GM19467 (cell line): ENCODE results near the gene NFATC1.
"Not testable (repeated sequence)": the region's sequence is repeated elsewhere in the genome, so short reads cannot be mapped to it uniquely, and the experiment has no call there.

Experiments
- ATAC-seq: cut with Tn5 transposase; IDR thresholded peaks from one replicate; pipeline ENCODE4 v1.9.1; 2021; ENCODE audit warnings: mild to moderate bottlenecking, moderate library complexity; ENCODE audit not compliant: unreplicated experiment

NFATC1 gene

DNA sequence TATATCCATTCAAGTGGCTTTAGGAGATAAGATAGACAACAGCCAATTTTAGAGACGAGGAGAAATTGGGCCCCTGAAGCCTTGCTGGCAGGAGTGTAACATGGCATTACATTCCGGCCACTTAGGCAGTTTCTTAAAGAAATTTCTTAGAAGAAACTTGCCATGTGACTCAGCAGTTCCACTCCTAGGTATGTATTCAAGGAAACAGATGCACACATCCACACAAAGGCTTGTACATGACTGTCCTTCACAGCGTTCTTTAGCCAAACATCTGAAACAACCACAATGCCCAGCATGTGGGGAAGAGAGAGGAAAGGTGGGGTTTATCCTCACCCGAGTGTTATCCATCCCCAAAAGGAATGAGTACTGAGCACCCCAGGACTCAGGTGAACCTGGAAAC is 107.1 kb downstream of the NFATC1 start:
- ATAC-seq = no peak

DNA sequence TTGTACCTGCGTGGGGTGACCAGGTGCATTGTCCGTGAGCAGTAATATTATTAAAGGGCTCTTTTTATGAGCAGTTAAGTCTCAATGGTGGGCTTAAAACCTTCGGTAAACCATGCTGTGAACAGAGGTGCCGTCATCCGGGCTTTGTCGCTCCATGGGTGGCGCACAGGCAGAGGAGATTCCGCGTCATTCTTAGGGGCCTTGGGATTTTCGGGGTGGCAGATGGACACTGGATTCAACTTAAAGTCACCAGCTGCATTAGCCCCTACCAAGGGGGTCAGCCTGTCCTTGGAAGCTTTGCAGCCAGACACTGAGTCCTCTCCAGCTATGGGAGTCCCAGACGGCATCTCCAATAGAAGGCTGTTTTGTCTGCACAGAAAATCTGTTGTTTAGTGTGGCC is 107.7 kb downstream of the NFATC1 start:
- ATAC-seq = no peak

DNA sequence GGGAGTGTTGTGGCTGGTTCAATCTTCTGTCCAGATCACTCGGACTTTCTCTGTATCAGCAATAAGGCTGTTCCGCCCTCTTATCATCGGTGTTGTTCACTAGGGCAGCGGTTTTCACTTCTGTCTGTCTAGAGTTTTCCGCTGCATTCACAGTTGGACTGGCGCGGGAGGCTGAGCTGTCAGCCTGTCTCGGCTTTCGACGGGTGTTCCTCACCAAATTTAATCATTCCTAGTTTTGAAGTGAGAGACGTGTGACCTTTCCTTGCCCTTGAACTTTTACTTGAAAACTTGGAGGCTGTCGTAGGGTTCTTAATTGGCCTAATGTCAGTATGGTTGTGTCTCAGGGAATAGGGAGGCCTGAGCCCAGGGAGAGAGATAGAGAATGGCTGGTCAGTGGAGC is 108.3 kb downstream of the NFATC1 start:
- no peak for ATAC-seq

DNA sequence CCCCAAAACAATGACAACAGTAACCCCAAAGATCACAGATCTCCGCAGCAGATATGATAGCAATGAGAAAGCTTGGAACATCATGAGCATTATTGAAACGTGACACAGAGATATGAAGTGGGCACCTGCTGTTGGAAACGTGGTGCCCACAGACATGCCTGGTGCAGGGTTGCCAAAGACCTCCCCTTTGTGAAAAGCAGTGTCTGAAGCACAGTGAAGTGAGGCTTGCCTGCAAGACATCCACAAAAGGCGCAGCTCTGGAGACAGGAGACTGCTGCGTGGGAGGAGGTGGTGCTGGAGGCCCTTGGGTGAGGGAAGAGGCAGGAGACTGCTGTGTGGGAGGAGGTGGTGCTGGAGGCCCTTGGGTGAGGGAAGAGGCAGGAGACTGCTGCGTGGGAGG is 108.8 kb downstream of the NFATC1 start:
- not testable (repeated sequence) for ATAC-seq

DNA sequence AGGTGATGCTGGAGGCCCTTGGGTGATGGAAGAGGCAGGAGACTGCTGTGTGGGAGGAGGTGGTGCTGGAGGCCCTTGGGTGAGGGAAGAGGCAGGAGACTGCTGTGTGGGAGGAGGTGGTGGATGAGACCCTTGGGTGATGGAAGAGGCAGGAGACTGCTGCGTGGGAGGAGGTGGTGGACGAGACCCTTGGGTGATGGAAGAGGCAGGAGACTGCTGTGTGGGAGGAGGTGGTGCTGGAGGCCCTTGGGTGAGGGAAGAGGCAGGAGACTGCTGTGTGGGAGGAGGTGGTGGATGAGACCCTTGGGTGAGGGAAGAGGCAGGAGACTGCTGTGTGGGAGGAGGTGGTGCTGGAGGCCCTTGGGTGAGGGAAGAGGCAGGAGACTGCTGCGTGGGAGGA is 109.7 kb downstream of the NFATC1 start:
- ATAC-seq = not testable (repeated sequence)

DNA sequence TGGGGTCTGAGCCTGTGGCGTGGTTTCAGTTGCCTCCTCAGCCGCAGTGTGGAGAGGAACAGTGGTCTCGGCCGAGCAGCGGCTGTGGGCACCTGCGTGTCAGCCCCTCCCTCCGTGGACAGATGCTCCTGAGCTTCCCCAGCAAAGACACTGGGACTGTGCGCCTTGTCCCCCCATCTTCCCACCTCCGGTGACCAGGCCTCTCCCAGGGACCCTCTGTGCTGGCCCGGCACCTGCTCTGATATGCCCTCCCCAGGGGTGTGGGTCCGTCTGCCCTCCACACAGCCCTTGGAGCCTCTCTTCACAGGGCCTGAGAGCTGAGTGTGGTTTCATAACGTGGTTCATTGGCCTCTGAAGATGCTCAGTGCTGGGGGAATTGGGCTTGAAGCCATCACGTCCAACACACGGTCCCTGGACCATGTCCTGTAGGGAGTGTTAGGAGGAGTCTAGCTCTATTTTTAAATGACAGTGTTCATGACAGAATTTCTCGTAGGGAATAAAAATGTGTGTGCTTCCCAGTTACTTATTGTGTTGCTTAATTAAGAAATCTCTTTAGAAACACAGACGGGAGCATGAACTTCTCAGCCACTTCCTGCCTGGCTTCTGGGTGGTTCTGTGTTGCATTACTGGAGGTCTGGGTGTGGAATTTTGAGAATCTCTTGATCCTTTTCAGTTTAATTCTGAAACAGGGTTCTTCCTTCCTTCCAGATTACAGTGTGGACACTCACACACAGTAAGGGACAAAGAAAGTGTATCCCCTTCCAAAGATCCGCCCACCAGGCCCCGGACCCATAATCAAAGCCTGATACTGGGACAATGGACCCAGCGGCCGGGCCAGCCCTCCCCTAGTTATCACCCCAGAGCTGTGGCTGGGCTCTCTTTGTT is 110.7 kb downstream of the NFATC1 start:
- no peak for ATAC-seq

DNA sequence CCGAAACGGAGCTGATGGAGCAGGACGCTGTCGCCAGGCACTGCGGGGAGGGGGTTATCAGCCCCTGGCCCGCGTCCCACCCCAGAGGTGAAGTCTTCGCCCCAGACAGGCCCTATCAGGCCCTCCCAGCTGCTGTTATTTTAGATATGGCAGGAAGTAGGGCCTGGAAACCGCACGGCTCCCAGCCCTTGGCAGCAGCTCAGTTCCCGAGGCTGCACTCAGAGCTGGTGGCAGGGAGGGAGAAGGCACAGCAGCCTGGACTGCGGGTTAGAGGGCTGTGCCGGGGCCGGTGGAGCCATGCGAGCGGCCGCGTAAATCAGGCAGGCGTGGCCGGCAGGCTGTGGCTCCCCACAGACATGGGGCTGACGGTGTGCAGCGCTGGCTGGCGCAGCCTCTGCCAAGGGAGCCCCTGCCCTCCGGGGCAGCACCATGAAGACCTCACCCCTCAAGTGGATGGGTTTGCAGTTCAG is 111.4 kb downstream of the NFATC1 start:
- ATAC-seq = no peak

DNA sequence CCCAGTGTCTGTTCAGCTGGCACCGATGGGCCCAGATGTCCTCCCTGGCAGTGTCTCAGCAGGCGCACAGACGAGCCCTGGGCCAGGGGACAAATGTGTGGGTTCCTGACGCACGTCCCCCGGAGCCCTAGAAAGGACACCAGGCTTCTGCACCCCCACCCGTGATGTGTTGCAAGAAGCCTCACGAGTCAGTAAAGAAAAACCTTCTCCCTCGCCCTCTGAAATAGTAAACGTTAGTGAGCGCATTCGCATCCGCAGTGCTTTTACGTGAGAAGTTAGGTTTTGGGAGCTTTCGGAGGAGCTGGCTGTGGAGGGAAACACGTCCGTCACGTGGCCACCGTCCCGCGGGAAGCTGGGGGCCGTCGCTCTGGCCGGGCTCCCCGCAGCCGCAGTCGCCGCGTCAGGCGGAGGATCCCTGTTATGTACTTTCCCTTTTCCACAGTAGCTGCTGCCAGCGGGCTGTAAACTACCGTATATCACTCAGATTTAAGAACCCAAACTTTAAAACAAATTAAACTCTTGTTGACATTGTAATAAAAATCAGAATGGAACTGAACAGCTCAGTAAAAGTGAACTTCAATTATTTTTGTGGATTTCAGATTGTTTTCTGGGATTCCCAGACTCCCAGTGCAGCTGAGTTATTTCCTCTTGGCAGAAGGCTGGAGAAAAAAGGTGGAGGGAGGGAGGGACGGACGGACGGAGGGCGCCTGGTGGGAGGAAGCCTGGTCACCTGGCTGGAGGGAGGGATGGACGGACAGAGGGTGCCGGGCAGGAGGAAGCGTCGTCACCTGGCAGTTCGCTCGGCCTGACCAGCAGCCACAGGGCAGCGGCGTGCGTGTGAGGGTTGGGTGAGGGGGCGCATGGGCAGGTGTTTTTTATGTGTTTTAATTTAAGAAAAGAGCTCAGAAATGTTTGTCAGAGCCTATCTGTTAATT is 112.1 kb downstream of the NFATC1 start:
- no peak for ATAC-seq

DNA sequence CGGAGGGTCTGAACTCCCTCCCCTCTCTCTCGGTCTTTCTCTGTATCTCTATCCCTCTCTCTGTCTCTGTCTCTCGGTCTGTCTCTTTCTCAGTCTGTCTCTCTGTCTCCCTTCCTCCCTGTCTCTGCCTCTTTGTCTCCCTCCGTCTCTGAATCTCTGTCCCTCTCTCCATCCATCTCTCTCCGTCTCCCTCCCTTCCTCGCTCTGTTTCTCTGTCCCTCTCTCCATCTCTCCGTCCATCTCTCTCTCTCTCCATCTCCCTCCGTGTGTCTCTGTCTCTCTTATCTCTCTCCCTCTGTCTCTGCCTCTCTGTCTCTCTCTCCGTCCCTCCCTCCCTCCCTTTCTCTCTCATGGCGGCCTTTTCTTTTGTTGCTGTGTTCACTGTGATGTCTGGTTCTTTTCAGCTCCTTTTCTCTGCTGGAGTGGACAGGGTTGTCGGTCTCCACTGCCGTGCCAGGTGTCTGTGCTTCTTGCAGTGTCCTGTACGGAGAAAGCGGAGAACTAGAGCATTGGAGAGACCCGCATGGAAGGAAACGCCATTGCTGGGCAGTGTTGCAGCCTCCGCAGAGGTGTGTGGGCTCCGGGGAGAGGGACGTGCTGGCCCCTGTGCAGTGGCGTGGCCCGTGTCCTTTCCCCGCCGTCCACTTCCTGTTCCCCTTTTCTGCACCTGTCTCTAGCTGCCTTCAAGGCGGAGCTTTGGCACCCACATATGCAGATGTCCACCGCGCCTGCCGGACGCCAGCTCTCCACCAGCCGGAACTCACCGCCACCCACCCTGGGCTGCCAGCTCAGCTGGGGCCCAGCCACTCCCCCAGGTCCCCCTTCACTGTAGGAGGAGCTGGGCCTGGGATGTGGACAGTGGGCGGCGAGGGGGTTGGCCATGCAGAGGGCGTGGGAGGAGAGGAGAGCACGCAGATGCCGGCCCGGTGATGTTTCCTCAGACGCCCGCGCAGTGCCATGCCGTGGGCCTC is 113.1 kb downstream of the NFATC1 start:
- ATAC-seq = no peak

DNA sequence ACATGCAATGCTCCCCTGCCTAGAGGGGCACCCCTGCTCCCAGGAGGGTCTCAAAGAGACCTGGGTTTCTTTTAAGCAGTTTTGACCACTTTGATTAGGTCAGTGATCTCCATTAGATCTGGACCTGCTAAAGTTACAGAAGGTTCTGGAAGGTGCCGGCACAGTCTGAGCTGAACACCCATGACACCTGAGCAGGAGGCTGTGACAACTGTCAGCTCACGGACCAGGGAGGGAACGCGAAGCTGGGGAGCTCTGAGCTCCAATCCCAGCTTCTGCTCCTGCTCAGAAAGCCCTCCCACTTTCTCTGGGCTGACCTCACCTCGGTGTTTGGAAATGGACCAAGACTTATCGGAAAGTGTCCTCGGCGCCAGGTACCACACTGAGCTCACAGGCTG is 113.8 kb downstream of the NFATC1 start:
- no peak for ATAC-seq

DNA sequence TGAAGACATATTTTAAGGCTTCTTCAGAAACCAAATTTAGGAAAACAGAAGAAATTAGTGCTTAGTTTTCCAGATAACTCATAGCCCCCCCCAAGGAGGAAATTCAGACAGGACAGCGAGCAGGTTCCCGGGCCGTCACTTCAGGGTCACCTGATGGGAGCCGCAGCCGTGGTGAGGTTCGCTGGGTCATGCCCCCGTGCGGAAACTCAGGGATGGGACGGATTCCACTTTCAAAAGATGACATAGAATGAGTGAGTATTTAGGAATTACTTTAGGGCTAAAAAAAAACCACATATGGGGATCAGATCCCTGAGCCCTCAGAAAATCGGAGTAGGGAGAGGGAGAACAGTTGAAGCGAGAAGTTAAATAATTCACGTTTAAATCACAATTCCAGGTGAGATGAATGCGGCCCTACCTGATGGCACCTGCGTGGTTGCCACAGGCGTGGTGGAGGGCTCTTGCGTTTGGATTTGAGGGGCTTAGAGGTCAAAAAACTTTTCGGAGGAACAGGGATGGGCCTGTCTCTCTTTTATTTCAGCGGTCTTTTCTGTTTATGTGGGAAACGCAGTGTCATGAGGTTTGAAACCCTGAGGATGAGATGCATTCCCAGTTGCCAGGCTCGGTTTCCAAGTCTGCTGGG is 114.4 kb downstream of the NFATC1 start:
- ATAC-seq = no peak

DNA sequence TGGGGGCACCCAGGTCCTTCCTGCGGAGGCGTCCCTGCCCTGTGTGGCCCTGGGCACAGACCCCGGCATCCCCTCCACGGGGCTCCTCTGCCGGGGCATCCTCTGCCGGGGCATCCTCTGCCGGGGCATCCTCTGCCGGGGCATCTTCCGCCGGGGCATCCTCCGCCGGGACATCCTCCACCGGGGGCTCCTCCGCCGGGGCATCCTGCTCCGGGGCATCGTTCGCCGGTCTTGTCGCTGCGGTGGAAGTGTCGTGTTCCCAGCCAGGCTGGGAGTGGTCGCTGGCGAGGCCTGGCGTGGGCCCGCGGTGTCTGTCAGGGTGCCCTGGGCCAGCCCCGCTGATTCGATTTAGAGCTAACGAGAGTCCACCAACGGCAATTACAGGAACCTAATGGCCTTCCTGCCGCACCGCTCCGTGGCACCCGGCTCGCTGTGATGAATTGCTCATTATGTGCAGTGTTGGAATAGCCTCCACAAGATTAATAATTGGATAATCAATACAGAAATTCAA is 115.1 kb downstream of the NFATC1 start:
- no peak for ATAC-seq

DNA sequence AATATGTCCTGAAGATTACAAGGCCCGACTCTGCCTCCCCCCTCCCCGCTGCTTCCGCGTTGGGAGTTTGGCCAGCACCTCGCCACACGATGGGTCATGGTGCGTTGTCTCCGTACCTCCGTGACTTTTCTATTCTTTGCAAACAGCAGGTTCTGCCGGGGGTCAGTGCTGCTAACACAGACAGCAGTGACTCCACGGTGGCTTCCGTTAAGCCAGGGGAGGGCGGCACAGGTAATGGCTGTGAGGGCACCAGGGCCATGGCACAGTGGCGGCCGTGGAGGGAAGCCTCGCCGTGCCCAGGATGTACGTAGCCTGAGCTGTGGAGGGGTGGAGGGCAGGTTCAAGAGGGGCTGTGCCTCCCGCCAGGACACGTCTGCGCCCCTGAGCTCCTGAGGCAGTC is 115.5 kb downstream of the NFATC1 start:
- ATAC-seq = no peak

DNA sequence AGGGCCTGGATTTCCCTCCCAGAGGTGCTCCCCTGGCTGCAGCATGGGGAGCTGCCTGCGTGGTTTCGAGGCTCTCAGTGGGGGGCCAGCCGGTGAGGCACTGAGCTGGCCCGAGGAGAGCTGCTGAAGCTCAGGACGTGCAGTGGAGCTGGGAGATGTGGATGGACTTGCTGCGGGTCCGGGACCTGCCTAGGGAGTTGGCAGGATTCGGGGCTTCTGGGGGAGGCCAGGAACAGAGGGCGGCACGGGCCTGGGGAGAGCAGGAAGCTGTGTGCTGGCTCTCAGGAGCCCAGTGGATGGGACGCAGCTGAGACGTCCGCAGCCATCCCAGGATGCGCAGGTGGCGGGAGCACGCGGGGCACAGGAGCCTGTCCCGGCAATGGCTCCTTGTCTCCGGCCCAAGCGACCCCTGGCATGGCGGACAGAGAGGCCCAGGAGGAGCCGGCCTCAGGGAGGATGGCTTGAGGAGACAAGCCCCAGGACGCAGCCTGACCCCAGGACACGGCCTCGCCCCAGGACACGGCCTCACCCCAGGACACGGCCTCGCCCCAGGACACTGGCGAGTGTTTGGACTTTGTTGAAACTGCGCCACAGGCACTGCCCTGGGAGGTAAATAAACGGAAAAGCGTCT is 116.1 kb downstream of the NFATC1 start:
- ATAC-seq = no peak

DNA sequence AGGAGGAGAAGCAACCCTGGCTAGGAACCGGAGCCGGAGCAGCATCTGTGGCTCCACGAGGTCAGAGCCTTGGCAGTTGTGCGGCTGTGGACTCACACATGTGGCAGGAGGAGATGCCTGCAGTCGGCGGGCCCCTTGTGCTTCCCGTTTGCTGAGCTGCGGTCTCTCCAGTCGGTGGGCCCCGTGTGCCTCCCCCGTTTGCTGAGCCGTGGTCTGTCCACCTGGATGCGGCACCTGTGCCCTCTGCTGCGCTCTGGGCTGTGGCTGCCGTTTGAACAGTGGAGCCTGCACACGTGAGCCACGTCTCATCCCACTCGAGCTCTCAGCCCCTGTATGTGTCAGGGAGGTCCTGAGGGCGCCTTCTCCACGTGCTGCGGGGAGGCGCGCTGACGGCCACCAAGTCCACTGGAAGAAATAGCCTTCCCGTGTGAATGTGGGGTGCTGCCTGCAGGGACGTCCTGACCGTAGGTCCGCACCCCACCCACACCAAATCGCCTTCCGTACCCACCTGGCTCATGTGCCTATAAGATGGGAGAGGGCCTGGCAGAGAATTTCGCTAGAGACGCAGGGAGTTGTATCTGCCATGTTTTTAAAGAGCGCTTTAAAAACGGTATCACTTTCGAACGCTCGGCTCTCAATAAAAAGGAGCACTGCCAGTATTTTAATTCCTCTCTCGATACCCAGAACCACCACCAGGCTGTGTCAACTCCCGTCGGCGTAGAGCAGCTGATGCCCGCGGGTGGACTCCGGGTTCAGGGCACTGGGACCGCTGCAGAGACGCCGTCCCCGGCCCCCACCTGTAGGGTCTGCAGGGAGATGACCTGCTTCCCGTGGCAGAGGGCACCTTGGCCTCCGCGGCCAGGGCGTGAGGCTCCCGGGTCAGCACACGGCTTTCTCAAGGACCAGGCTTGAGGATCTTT is 117.0 kb downstream of the NFATC1 start:
- no peak for ATAC-seq

DNA sequence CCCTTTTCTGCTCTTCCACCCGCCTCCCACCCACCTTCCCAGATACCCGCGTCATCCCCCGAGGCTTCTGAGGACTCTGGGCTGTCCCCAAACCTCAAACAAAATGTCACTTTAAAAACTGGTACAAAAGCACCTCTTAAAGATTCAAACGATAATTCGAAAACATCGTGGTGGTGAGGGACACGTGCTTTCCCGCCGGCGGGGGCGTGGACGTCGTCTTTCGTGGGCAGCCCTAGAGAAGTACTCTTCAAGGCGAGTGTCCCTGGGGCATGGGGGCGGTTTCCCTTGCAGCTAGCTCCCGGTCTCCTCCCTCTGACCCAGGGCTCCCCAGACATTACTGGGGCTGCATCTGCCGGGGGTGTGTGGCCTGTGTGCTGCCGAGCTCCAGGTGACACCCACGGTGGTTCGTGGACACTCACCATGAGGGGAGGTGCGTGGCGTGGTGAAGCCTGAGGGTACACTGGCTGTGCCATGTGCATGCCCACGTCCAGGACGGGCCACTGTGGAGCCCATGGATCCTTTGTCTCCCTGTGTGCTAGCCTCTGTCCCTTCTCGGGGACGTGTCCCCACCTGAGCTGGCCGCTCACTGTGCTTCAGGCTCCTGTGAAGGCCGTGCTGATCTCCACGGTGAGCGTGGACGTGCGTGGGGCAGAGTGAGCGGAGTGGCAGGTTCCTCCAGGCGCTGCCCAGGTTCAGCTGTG is 117.8 kb downstream of the NFATC1 start:
- ATAC-seq = no peak

DNA sequence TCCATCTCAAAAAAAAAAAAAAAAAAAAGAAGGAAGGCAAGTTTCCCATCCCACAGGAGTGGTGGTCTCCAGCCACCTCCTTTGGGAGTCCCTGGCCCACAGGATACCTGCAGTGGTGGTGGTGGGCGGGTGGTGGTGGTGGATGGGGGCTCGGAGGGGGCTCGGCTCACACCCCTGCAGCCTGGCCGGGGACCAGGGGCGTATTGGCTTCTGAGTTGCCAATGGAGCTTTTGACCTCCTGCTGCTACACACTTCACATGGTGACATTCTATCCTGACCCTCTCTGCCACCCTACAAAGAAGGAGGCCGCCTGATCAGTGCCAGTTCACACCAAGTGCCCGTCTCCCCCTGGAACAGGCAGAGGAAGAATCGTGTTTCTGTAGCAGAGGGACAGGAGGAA is 119.6 kb downstream of the NFATC1 start:
- no peak for ATAC-seq

DNA sequence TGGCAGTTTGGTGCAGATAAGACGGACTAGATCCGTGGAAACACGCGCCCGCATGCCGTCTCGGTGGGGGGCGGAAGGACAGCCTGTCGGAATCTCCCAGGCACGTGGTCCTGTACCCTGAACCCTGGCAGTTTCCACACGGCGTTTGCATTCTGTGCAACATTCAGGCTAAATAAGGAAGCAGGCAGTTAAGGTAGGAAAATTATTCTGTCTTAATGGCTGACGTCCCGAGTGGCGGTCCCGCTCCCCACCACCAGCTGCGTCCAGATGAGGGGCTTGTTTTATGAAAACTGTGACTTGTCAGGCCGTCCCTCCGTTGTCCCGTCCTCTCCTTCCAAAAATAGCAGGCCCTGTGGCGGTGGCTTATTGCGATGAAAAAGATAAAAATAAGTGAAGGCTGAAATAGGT is 120.2 kb downstream of the NFATC1 start:
- ATAC-seq = no peak
